ENCODE data around the gene PNPLA3.

- TF ChIP-seq POLR2A (IDR thresholded peaks at IDR 0.05; ENCODE audit: low read depth, low read length): no peak
- TF ChIP-seq CTCF (conservative IDR thresholded peaks at IDR 0.05; ENCODE audit: low read depth, low read length): no peak
- TF ChIP-seq RCOR1 (IDR thresholded peaks at IDR 0.05; ENCODE audit: insufficient replicate concordance, low read length): no peak
- TF ChIP-seq ELK1 (IDR thresholded peaks at IDR 0.05; ENCODE audit: borderline replicate concordance, low read depth, low read length): no peak
- TF ChIP-seq CEBPB (IDR thresholded peaks at IDR 0.05; ENCODE audit: low read depth, low read length): no peak
- TF ChIP-seq USF2 (IDR thresholded peaks at IDR 0.05; ENCODE audit: low read depth, low read length): no peak
- no peak for TF ChIP-seq RFX5 (IDR thresholded peaks at IDR 0.05; ENCODE audit: low read depth, low read length)
- no peak for TF ChIP-seq RAD21 (IDR thresholded peaks at IDR 0.05; ENCODE audit: low read length)
Measured at GRCh38 chr22:43980996-43981395, 57.4 kb downstream of the PNPLA3 start.
